B cell (primary cell): Measurements from ENCODE around the gene LCN1. TPM values are rescaled to one million over a fixed set of nuclear protein-coding genes. Genes with fewer than 3 reads are reported as not detected.

ENCODE experiments used
- ATAC-seq: fragments of 200-7000 bp; cut with Tn5 transposase; one replicate; pipeline ENCODE4 v1.10.0; 2021; ENCODE audit warnings: low read depth, mild to moderate bottlenecking, moderate number of reproducible peaks, moderate library complexity
- CTCF ChIA-PET: fragments of 350-600 bp; sonication (Branson Sonifier 250); formaldehyde crosslinking; loops from one replicate; lab custom pipeline; 2021; ENCODE audit warnings: antibody characterized with exemption, inconsistent platforms; lab: Charles Lee
- POLR2A ChIA-PET: fragments of 350-600 bp; sonication (Branson Sonifier 250); formaldehyde crosslinking; loops from one replicate; lab custom pipeline; 2021; ENCODE audit warnings: antibody characterized with exemption; lab: Charles Lee
- DNase-seq: peaks from one replicate; pipeline ENCODE4 v3.0.0; 2013
- H2AFZ ChIP-seq: 2 replicates; pipeline ENCODE4 v1.6.1; 2012; ENCODE audit warnings: mild to moderate bottlenecking, low read depth, low read length; ENCODE audit not compliant: insufficient read depth, poor library complexity, severe bottlenecking
- H3K27ac ChIP-seq, 2 donors: 1 replicate in 1 of 2; 2 replicates in 1 of 2; pipeline ENCODE4 v1.5.1; 2012 to 2013; ENCODE audit warnings: low read length in 2 of 2, mild to moderate bottlenecking in 2 of 2, moderate library complexity in 1 of 2
- H3K27me3 ChIP-seq, 4 experiments: fragments of 200-600 bp in 1 of 4; sonication (generic) in 1 of 4; replicated peaks in 1 of 4; 1 replicate in 2 of 4; 2 replicates in 2 of 4; pipeline versions ENCODE4 v1.6.1 to v1.7.0; 2013 to 2016; ENCODE audit warnings: low read length in 3 of 4, mild to moderate bottlenecking in 2 of 4, mixed read lengths in 1 of 4, moderate library complexity in 1 of 4; ENCODE audit not compliant: insufficient read depth in 4 of 4, control insufficient read depth in 3 of 4; ENCODE audit errors: control extremely low read depth in 1 of 4
- H3K36me3 ChIP-seq, 2 experiments: replicated peaks in 1 of 2; 1 replicate in 1 of 2; 2 replicates in 1 of 2; pipeline versions ENCODE4 v1.6.1 to v1.7.1; 2013; ENCODE audit warnings: low read length in 1 of 2; ENCODE audit not compliant: insufficient read depth in 2 of 2, control insufficient read depth in 1 of 2; ENCODE audit errors: control extremely low read depth in 1 of 2, extremely low read depth in 1 of 2
- H3K4me1 ChIP-seq, 2 donors: fragments of 200-600 bp in 1 of 2; sonication (generic) in 1 of 2; 1 replicate in 1 of 2; 2 replicates in 1 of 2; pipeline versions ENCODE4 v1.5.1 to v1.6.1; 2013 to 2017; ENCODE audit warnings: low read length in 2 of 2; ENCODE audit not compliant: control insufficient read depth in 2 of 2, insufficient read depth in 2 of 2
- H3K4me2 ChIP-seq: replicated peaks from 2 replicates; pipeline ENCODE3; 2012; ENCODE audit warnings: mild to moderate bottlenecking, low read depth, low read length; ENCODE audit not compliant: poor library complexity, severe bottlenecking
- H3K4me3 ChIP-seq, 5 experiments: fragments of 200-600 bp in 1 of 5; sonication (generic) in 1 of 5; 1 replicate in 3 of 5; 2 replicates in 2 of 5; pipeline versions ENCODE4 v1.5.1 to v1.7.0; 2011 to 2016; ENCODE audit warnings: low read length in 4 of 5, mild to moderate bottlenecking in 4 of 5, low read depth in 2 of 5, control low read depth in 1 of 5, moderate library complexity in 1 of 5; ENCODE audit not compliant: insufficient read depth in 1 of 5; ENCODE audit errors: control extremely low read depth in 1 of 5, extremely low read depth in 1 of 5
- H3K79me2 ChIP-seq: fragments of 200-600 bp; sonication (generic); one replicate; pipeline ENCODE4 v1.6.0; 2016; ENCODE audit warnings: low read length; ENCODE audit not compliant: control insufficient read depth, insufficient read depth
- H3K9ac ChIP-seq: fragments of 200-600 bp; sonication (generic); 2 replicates; pipeline ENCODE4 v1.6.1; 2017; ENCODE audit warnings: mild to moderate bottlenecking, low read length, moderate library complexity
- H3K9me3 ChIP-seq, 3 donors: one replicate each; pipeline versions ENCODE4 v1.6.1 to v1.7.1; 2013; ENCODE audit warnings: low read length in 2 of 3; ENCODE audit not compliant: control insufficient read depth in 2 of 3, insufficient read depth in 1 of 3; ENCODE audit errors: control extremely low read depth in 1 of 3
- H4K20me1 ChIP-seq: 2 replicates; pipeline ENCODE4 v1.6.0; 2012; ENCODE audit warnings: mild to moderate bottlenecking, low read length; ENCODE audit not compliant: insufficient read depth, control insufficient read depth, poor library complexity, severe bottlenecking
- H3K27ac Mint-ChIP-seq: one replicate; pipeline ENCODE4 v1.8.0; 2021; ENCODE audit warnings: mixed read lengths
- H3K27me3 Mint-ChIP-seq: one replicate; pipeline ENCODE4 v1.8.0; 2021; ENCODE audit warnings: mixed read lengths
- H3K4me1 Mint-ChIP-seq: one replicate; pipeline ENCODE4 v1.8.0; 2021; ENCODE audit warnings: mixed read lengths
- H3K4me3 Mint-ChIP-seq: one replicate; pipeline ENCODE4 v1.8.0; 2021; ENCODE audit warnings: mixed read lengths
- H3K9me3 Mint-ChIP-seq: one replicate; pipeline ENCODE4 v1.8.0; 2022; ENCODE audit warnings: mixed read lengths; ENCODE audit not compliant: insufficient read depth
- EZH2 ChIP-seq: IDR thresholded peaks from 2 replicates; pipeline ENCODE4 v1.6.1; 2012; ENCODE audit warnings: borderline replicate concordance, low read depth, mild to moderate bottlenecking, moderate library complexity, low read length; ENCODE audit not compliant: insufficient read depth, poor library complexity, severe bottlenecking
- WGBS: methylation state at CpG from one replicate; pipeline ENCODE4 v1.1.5; 2013; ENCODE audit warnings: missing lambda C conversion rate; ENCODE audit not compliant: insufficient coverage; 5-methylcytosine and 5-hydroxymethylcytosine counted together
- intact Hi-C: fragments of 100-400 bp; cut with micrococcal nuclease; formaldehyde crosslinking; loops from one replicate; pipeline ENCODE4 v1.10.0; 2022
- polyA plus RNA-seq: library from polyadenylated mRNA; depleted of rRNA; stranded (reverse); fragments of >200 nt; gene quantifications from 2 replicates; pipeline ENCODE4 v1.2.3, GENCODE V29; 2012
- total RNA-seq, 2 donors: library from RNA; stranded (reverse); fragments of 120-200 nt in 1 of 2; gene quantifications; 1 replicate in 1 of 2; 2 replicates in 1 of 2; pipeline versions ENCODE4 v1.2.3 to v1.2.4, GENCODE V29; 2013 to 2022
- TF ChIP-seq, protein P1 (sequence below): fragments of 200-600 bp; IDR thresholded peaks from one replicate; pipeline ENCODE4 v1.8.0; 2022; ENCODE audit warnings: antibody characterized with exemption, mild to moderate bottlenecking

The LCN1 gene
- total and polyA plus RNA-seq, 2 donors (not counting 1 experiment from before 2014, with no cell fraction given), result not detected

DNA sequence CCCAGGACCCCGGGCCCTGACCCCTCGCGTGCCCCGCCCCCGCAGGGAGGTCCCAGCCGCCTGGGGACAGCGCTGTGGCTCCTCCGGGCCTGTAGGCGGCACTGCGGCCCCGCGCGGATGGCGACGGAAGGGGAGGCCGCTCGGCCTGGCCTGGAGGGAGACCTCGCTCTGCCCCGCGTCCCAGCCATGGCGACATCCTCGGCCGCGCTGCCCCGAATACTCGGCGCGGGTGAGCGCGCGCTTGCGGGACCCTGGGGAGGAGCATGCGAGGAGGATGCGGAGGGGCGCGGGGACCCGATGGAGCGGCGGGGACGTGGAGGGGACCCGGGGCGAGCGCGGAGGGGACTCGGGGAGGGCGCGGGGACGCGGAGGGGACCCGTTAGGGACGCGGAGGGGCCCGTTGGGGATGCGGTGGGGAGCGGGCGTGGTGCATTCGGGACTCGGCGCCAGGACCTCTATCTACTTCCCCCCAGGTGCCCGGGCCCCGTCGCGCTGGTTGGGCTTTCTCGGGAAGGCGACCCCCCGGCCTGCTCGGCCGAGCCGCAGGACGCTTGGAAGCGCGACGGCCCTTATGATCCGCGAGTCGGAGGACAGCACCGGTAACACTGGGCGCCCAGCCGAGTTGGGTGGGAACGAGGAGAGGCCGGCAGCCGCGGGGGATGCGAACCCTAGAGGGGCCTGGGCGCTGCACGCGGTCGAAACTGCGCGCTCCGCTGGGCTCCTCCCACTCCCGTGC, 20.5 kb upstream of the LCN1 start, which contains the start of gene MRPS2:
Gene MRPS2 (plus strand): TSS at position 158 of the 736 bp plus-strand sequence. CDS start 29 bp downstream, at position 187.
- H3K27ac Mint-ChIP-seq, result peak within 1 kb of the TSS; percentile 92
- no peak for TF ChIP-seq EZH2
- TF ChIP-seq, protein P1, sequence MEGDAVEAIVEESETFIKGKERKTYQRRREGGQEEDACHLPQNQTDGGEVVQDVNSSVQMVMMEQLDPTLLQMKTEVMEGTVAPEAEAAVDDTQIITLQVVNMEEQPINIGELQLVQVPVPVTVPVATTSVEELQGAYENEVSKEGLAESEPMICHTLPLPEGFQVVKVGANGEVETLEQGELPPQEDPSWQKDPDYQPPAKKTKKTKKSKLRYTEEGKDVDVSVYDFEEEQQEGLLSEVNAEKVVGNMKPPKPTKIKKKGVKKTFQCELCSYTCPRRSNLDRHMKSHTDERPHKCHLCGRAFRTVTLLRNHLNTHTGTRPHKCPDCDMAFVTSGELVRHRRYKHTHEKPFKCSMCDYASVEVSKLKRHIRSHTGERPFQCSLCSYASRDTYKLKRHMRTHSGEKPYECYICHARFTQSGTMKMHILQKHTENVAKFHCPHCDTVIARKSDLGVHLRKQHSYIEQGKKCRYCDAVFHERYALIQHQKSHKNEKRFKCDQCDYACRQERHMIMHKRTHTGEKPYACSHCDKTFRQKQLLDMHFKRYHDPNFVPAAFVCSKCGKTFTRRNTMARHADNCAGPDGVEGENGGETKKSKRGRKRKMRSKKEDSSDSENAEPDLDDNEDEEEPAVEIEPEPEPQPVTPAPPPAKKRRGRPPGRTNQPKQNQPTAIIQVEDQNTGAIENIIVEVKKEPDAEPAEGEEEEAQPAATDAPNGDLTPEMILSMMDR, result peak; percentile 87
- no peaks in the 10 kb centered on the region for H3K9me3 Mint-ChIP-seq
- H3K4me1 Mint-ChIP-seq, result peaks cover 26% of the 10 kb centered on the region
- peak within 1 kb of the TSS; percentile 98 for H3K4me2 ChIP-seq
- peaks cover 14 to 29% of the 10 kb centered on the region in 2 donors for H3K4me1 ChIP-seq
- peaks cover 41% of the 10 kb centered on the region for H4K20me1 ChIP-seq
- H3K27me3 ChIP-seq, result peaks cover 0 to 10% (median 0%) of the 10 kb centered on the region in 4 experiments
- peak within 1 kb of the TSS; percentile 12 to 82 for H3K27ac ChIP-seq
- POLR2A ChIA-PET, result no interaction called here
- no peaks in the 10 kb centered on the region for H3K27me3 Mint-ChIP-seq
- intact Hi-C loops, result no loop called here
- peak within 1 kb of the TSS; percentile 77 for H3K9ac ChIP-seq
- peaks cover 29% of the 10 kb centered on the region for H3K79me2 ChIP-seq
- H3K9me3 ChIP-seq, result peaks cover 0 to 4% (median 0%) of the 10 kb centered on the region in 3 donors
- CTCF ChIA-PET, result interaction anchor here (1.0 kb wide), 2 partner anchors 20 to 24 kb away, joined by 4 read pairs; no protein-coding TSS in a partner anchor
- under 1% methylated on average over 88 of the region's 92 CpGs for WGBS
- H3K4me3 Mint-ChIP-seq, result peak within 1 kb of the TSS; percentile 92
- H3K36me3 ChIP-seq, result peaks cover 0 to 24% of the 10 kb centered on the region in 2 experiments
- DNase-seq (peak; percentile 88), ATAC-seq (peak; percentile 95)
- peak within 1 kb of the TSS; percentile 85 for H2AFZ ChIP-seq
- peak within 1 kb of the TSS; percentile 80 to 94 (median 81) for H3K4me3 ChIP-seq
